Activated naive CD4-positive, alpha-beta T cell treated with anti-CD3 and anti-CD28 coated beads for 36 hours (primary cell): ENCODE data around the gene SHISAL1. TPM values are rescaled to one million over a fixed set of nuclear protein-coding genes. Genes with fewer than 3 reads are reported as not detected.

ENCODE experiments used
- CTCF ChIA-PET: fragments of 350-600 bp; sonication (Branson Sonifier 250); formaldehyde crosslinking; loops from one replicate; lab custom pipeline; 2021; ENCODE audit warnings: antibody characterized with exemption; lab: Charles Lee
- DNase-seq: peaks from one replicate; pipeline ENCODE4 v3.0.0-alpha.2; 2020
- H3K27ac Mint-ChIP-seq: one replicate; pipeline ENCODE4 v1.8.0; 2021; ENCODE audit warnings: mild to moderate bottlenecking, mixed read lengths
- H3K27me3 Mint-ChIP-seq: one replicate; pipeline ENCODE4 v1.8.0; 2021; ENCODE audit warnings: low read depth, mixed read lengths
- H3K36me3 Mint-ChIP-seq: one replicate; pipeline ENCODE4 v1.8.0; 2021; ENCODE audit warnings: low read depth, mixed read lengths
- H3K4me1 Mint-ChIP-seq: one replicate; pipeline ENCODE4 v1.8.0; 2021; ENCODE audit warnings: low read depth, mixed read lengths
- H3K4me3 Mint-ChIP-seq: one replicate; pipeline ENCODE4 v1.8.0; 2021; ENCODE audit warnings: mild to moderate bottlenecking, moderate library complexity, mixed read lengths
- H3K9me3 Mint-ChIP-seq: one replicate; pipeline ENCODE4 v1.8.0; 2021; ENCODE audit warnings: mixed read lengths
- intact Hi-C: fragments of 100-400 bp; cut with micrococcal nuclease; formaldehyde crosslinking; loops from one replicate; pipeline ENCODE4 v1.15.1; 2023
- total RNA-seq, 2 experiments: library from RNA; stranded (reverse); gene quantifications; one replicate each; pipeline ENCODE4 v1.2.3, GENCODE V29; 2021

Gene SHISAL1
- total RNA-seq, 2 experiments from 2014 or later = not detected

DNA sequence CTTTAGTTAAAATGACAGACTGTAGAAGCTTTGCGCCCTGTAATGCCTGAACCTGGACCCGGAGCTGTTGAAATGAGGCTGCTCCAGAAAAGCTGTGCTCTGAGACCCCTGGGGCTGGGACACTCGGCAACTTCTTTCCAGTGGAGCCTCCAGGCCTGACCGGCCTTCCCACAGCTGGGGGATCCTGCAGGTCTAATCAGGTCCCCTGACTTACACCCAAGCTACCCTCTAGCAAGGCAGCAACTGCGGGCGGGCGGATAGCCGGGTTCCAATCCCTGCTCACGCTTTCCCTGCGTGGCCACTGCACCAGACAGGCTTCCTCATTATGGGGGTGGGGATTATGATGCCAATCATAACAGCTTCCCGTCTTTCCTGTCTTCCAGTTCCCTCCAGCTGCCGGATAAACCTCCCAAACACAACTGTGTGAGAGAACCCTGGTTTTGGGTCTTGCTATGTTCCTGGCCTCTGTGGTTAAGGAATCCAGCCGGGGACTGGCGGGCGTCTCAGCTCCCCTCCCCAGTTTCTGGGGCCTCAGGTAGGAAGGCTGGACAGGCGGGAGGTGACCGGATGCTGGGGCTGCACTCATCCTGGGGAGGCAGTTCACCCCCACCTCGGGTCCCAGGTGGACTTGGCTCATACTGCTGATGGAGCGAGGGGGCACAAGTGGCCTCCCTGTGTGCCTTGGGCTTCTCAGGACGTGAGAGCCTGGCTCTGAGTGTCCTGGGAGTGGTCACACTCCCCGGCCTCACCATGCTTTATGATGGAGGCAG is 93.5 kb downstream of the SHISAL1 start:
- Mint-ChIP-seq H3K36me3 (no peaks in the 10 kb centered on the region), H3K4me3 (no peak overlapping the region), H3K4me1 (no peaks in the 10 kb centered on the region), H3K27me3 (no peaks in the 10 kb centered on the region), H3K27ac (no peak overlapping the region), H3K9me3 (no peaks in the 10 kb centered on the region)
- intact Hi-C loops = no loop called here
- no peak for DNase-seq
- CTCF ChIA-PET = no interaction called here

GRCh38 chr22:44218071-44218470 is 94.7 kb downstream of the SHISAL1 start:
- no peaks in the 10 kb centered on the region for H3K27me3 Mint-ChIP-seq
- H3K36me3 Mint-ChIP-seq = no peaks in the 10 kb centered on the region
- H3K4me3 Mint-ChIP-seq = no peak overlapping the region
- no peaks in the 10 kb centered on the region for H3K4me1 Mint-ChIP-seq
- CTCF ChIA-PET = no interaction called here
- no peak overlapping the region for H3K27ac Mint-ChIP-seq
- intact Hi-C loops = no loop called here
- no peak for DNase-seq
- no peaks in the 10 kb centered on the region for H3K9me3 Mint-ChIP-seq

- no peak for DNase-seq
- H3K27me3 Mint-ChIP-seq = no peaks in the 10 kb centered on the region
- no peaks in the 10 kb centered on the region for H3K4me1 Mint-ChIP-seq
- no peaks in the 10 kb centered on the region for H3K9me3 Mint-ChIP-seq
- no peak overlapping the region for H3K4me3 Mint-ChIP-seq
- no peak overlapping the region for H3K27ac Mint-ChIP-seq
- CTCF ChIA-PET = no interaction called here
- intact Hi-C loops = no loop called here
- H3K36me3 Mint-ChIP-seq = no peaks in the 10 kb centered on the region
Measured at GRCh38 chr22:44217346-44217745, 95.4 kb downstream of the SHISAL1 start.

DNA sequence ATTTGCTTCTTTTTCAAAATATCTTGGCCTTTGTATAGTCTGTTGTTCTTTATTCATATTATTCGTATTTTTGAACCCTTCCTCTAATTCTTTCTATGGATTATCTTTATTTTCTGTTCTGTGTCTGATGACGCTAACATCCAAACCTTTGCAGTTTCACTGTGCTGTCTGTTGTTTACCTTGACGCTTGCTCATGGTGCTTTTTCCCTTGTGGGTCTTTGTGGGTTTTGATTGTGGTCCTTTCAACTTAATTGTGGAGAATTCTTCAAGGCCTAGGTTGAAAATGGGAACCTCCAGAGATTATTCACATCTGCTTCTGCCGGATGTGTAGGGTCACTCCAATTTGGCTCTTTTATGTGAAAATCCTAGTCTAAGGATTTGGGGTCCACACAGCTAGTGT is 97.5 kb downstream of the SHISAL1 start:
- no peaks in the 10 kb centered on the region for H3K4me1 Mint-ChIP-seq
- H3K4me3 Mint-ChIP-seq = no peak overlapping the region
- no peaks in the 10 kb centered on the region for H3K27me3 Mint-ChIP-seq
- H3K36me3 Mint-ChIP-seq = peaks cover 4% of the 10 kb centered on the region
- CTCF ChIA-PET = no interaction called here
- DNase-seq = no peak
- no peak overlapping the region for H3K27ac Mint-ChIP-seq
- H3K9me3 Mint-ChIP-seq = no peaks in the 10 kb centered on the region
- intact Hi-C loops = no loop called here

GRCh38 chr22:44214764-44215163 is 98.0 kb downstream of the SHISAL1 start:
- intact Hi-C loops = no loop called here
- no peak overlapping the region for H3K4me3 Mint-ChIP-seq
- no peaks in the 10 kb centered on the region for H3K4me1 Mint-ChIP-seq
- peaks cover 8% of the 10 kb centered on the region for H3K36me3 Mint-ChIP-seq
- no peaks in the 10 kb centered on the region for H3K27me3 Mint-ChIP-seq
- no peak overlapping the region for H3K27ac Mint-ChIP-seq
- DNase-seq = no peak
- CTCF ChIA-PET = no interaction called here
- H3K9me3 Mint-ChIP-seq = peaks cover 5% of the 10 kb centered on the region

DNA sequence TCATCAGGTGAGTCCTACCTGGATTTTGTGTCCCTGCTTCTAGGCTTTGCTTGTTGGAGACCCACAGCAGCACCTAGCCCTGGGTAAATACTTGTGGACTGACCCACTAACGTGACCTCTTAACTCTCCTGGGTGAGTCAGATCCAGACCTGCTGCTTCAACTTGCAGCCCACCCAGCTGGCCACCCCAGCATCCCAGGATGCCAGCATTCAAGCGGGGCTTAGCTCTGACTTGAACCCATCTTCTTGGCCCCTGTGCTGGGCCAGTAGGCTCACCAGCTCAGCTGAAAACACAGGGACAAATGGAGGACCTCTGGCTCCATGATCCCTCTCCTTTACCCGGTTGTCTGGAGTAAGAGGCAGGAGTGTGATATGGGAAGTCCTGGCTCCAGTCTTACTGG is 98.6 kb downstream of the SHISAL1 start:
- DNase-seq = no peak
- no peaks in the 10 kb centered on the region for H3K4me1 Mint-ChIP-seq
- intact Hi-C loops = no loop called here
- H3K27me3 Mint-ChIP-seq = no peaks in the 10 kb centered on the region
- H3K4me3 Mint-ChIP-seq = no peak overlapping the region
- peaks cover 13% of the 10 kb centered on the region for H3K36me3 Mint-ChIP-seq
- H3K9me3 Mint-ChIP-seq = peaks cover 9% of the 10 kb centered on the region
- no peak overlapping the region for H3K27ac Mint-ChIP-seq
- CTCF ChIA-PET = no interaction called here

DNA sequence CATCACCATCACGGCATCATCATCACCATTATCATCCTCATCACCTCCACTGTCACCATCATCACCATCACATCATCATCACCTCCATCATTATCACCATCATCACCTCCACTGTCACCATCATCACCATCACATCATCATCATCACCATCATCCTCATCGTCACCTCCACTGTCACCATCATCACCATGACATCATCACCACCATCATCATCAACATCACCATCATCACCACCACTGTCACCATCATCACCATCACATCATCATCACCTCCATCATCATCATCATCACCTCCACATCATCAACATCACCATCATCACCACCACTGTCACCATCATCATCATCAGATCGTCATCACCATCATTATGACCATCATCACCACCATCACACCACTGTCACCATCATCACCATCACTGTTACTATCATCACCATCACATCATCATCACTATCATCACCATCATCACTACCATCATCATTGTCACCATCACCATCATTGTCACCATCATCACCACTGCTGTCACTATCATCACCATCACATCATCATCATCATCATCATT is 99.2 kb downstream of the SHISAL1 start:
- Mint-ChIP-seq H3K27ac (no peak overlapping the region), H3K4me3 (no peak overlapping the region)

GRCh38 chr22:44212936-44213335 is 99.8 kb downstream of the SHISAL1 start:
- intact Hi-C loops = no loop called here
- peaks cover 16% of the 10 kb centered on the region for H3K9me3 Mint-ChIP-seq
- H3K36me3 Mint-ChIP-seq = peaks cover 16% of the 10 kb centered on the region
- no peak overlapping the region for H3K27ac Mint-ChIP-seq
- H3K4me1 Mint-ChIP-seq = no peaks in the 10 kb centered on the region
- H3K27me3 Mint-ChIP-seq = no peaks in the 10 kb centered on the region
- DNase-seq = no peak
- H3K4me3 Mint-ChIP-seq = no peak overlapping the region
- CTCF ChIA-PET = no interaction called here

More for the DNA sequence above, 99.2 kb downstream of the SHISAL1 start:
- H3K9me3 Mint-ChIP-seq = peaks cover 14% of the 10 kb centered on the region
- no peaks in the 10 kb centered on the region for H3K27me3 Mint-ChIP-seq
- no peak for DNase-seq
- intact Hi-C loops = no loop called here
- CTCF ChIA-PET = no interaction called here
- no peaks in the 10 kb centered on the region for H3K4me1 Mint-ChIP-seq
- peaks cover 13% of the 10 kb centered on the region for H3K36me3 Mint-ChIP-seq

DNA sequence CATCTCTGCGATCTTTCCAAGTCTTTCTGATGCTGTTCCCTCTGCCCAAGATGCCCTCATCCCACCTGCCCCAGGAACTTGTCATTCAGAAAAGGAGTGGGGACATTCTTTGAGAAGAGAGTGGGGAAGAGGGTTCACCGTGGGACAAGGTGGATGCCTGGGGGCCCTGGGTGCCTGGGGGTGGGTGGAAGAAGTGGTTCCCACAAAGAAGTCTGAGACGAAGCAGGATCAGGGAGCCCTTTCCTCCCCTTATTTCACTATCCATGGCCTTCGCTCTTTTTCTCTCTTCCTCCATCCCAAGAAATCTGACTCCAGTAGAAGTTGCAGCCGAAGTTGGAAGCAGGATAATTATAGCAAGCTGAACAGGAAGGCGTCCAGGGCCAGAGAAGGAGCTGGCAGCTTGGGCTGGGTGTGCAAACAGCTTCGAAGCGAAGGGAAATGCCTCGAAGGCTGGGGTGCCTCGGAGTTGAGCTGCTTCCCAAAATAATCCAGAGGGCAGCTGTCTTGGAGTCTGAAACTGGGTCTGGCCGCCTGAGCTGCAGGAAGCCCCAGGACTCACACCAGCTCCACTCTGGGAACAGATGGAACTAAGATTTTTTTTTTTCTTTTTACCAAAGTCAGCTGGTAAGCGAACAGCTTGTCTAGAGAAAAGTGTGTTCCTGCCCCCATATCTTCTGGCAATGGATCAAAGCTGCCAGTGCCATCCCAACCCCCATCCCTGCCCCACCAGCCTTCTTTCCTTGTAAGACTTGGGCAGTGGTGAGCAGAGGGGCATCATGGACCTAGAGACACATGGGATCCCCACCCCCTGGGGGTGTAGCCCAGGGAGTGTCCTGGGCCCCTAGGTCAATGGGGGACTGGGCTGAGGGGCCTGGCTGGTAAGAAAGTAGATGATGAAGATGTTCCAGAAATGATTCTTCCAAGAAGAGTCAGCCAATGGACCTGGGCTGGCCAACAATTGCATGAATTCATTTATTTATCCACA is 100.5 kb downstream of the SHISAL1 start:
- no peaks in the 10 kb centered on the region for H3K27me3 Mint-ChIP-seq
- H3K36me3 Mint-ChIP-seq = peaks cover 16% of the 10 kb centered on the region
- H3K27ac Mint-ChIP-seq = no peak overlapping the region
- CTCF ChIA-PET = no interaction called here
- no peak for DNase-seq
- intact Hi-C loops = no loop called here
- H3K9me3 Mint-ChIP-seq = peaks cover 16% of the 10 kb centered on the region
- no peaks in the 10 kb centered on the region for H3K4me1 Mint-ChIP-seq
- H3K4me3 Mint-ChIP-seq = no peak overlapping the region

DNA sequence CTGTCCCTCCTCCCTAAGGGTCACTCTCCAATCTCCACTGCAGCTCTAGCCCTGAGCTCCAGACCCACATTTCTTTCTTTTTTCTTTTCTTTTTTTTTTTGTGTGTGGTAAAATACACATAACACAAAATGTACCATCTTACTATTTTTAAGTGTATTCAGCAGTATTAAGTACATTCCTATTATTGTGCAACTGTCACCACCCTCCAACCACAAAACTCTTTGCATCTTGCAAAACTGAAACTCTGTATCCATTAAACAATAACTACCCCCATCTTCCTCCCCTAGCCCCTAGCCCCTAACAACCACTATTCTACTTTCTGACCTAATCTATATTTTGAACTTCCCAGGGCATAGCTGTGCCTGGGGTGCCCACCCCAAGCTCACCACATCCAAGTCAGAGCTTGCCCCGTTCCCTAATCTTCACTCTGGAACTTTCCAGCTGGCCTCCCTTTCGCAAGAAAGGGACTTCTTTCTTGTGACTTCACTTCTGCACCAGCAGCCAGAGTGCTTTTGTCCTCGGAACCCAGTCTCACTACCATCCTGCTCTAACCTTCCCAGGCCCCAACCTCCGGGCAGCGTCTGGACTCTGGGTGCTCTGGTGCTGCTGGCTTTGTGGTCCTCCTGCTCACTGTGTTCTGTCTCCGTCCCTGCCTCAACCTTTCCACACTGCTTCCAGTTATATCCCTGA is 101.3 kb downstream of the SHISAL1 start:
- Mint-ChIP-seq H3K4me3 (no peak overlapping the region), H3K27ac (no peak overlapping the region), H3K9me3 (peaks cover 16% of the 10 kb centered on the region), H3K27me3 (no peaks in the 10 kb centered on the region), H3K36me3 (peaks cover 16% of the 10 kb centered on the region), H3K4me1 (no peaks in the 10 kb centered on the region)
- intact Hi-C loops = no loop called here
- CTCF ChIA-PET = interaction anchor here (0.6 kb wide), 1 partner anchor 1561 kb away, joined by 5 read pairs; no protein-coding TSS in a partner anchor
- DNase-seq = no peak

GRCh38 chr22:44210722-44211121 is 102.0 kb downstream of the SHISAL1 start:
- DNase-seq = no peak
- Mint-ChIP-seq H3K9me3 (peaks cover 16% of the 10 kb centered on the region), H3K36me3 (peaks cover 16% of the 10 kb centered on the region), H3K27me3 (no peaks in the 10 kb centered on the region), H3K4me3 (no peak overlapping the region), H3K27ac (no peak overlapping the region), H3K4me1 (no peaks in the 10 kb centered on the region)
- CTCF ChIA-PET = interaction anchor here (0.6 kb wide), 1 partner anchor 1561 kb away, joined by 5 read pairs; no protein-coding TSS in a partner anchor
- intact Hi-C loops = no loop called here

DNA sequence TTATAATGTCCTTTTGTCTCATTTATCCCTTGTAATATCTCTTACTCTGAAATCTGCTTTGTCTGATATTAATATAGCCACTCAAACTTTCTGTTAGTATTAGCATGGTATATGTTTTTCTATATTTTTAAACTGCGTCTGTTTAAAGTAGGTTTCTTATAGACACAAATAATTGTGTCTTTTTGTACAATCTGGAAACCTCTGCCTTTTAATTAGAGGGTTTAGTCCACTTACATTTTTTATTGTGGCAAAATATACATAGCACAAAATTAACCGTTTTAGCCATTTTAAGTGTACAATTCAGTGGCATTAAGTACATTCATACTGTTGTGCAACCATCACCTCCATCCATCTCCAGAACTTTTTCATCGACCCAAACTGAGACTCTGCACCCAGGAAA is 103.4 kb downstream of the SHISAL1 start:
- CTCF ChIA-PET = no interaction called here
- H3K36me3 Mint-ChIP-seq = peaks cover 18% of the 10 kb centered on the region
- no peaks in the 10 kb centered on the region for H3K27me3 Mint-ChIP-seq

More for the DNA sequence above, 103.4 kb downstream of the SHISAL1 start:
- H3K9me3 Mint-ChIP-seq = peaks cover 16% of the 10 kb centered on the region
- H3K4me3 Mint-ChIP-seq = no peak overlapping the region
- H3K4me1 Mint-ChIP-seq = no peaks in the 10 kb centered on the region
- no peak overlapping the region for H3K27ac Mint-ChIP-seq
- intact Hi-C loops = no loop called here
- DNase-seq = no peak
